SIG-M5 (cell line): ENCODE results near the gene CYP2E1.
"Not testable (repeated sequence)": the region's sequence is repeated elsewhere in the genome, so short reads cannot be mapped to it uniquely, and the experiment has no call there.

ENCODE experiments used
- DNase-seq: peaks from one replicate; lab custom pipeline; 2025; lab: John Stamatoyannopoulos, UW

CYP2E1 gene

GRCh38 chr10:133526957-133527588 is at the start of gene CYP2E1:
CYP2E1 (plus strand) TSS chr10:133527363; CDS start chr10:133527396, 33 bp downstream.
- no peak for DNase-seq

- no peak for DNase-seq
Observed at GRCh38 chr10:133481086-133481643, 46.0 kb upstream of the CYP2E1 start.

GRCh38 chr10:133481657-133482056 is 45.5 kb upstream of the CYP2E1 start:
- no peak for DNase-seq

GRCh38 chr10:133484818-133485217 is 42.3 kb upstream of the CYP2E1 start:
- no peak for DNase-seq

- DNase-seq = no peak
Observed at GRCh38 chr10:133487085-133487484, 40.1 kb upstream of the CYP2E1 start.

- no peak for DNase-seq
Observed at GRCh38 chr10:133488354-133488753, 38.8 kb upstream of the CYP2E1 start.

GRCh38 chr10:133489816-133490588 is 37.2 kb upstream of the CYP2E1 start:
- no peak for DNase-seq

GRCh38 chr10:133493562-133493961 is 33.6 kb upstream of the CYP2E1 start:
- DNase-seq = not testable (repeated sequence)

- DNase-seq = not testable (repeated sequence)
Observed at GRCh38 chr10:133497363-133497762, 29.8 kb upstream of the CYP2E1 start.

- not testable (repeated sequence) for DNase-seq
Observed at GRCh38 chr10:133499176-133499575, 28.0 kb upstream of the CYP2E1 start.

GRCh38 chr10:133500897-133501296 is 26.3 kb upstream of the CYP2E1 start:
- not testable (repeated sequence) for DNase-seq

- no peak for DNase-seq
Observed at GRCh38 chr10:133509700-133510099, 17.5 kb upstream of the CYP2E1 start.

GRCh38 chr10:133511408-133511807 is 15.8 kb upstream of the CYP2E1 start:
- DNase-seq = no peak

GRCh38 chr10:133511907-133512528 is 15.1 kb upstream of the CYP2E1 start:
- no peak for DNase-seq

GRCh38 chr10:133515471-133515870 is 11.7 kb upstream of the CYP2E1 start:
- no peak for DNase-seq

- DNase-seq = no peak
Observed at GRCh38 chr10:133516057-133516456, 11.1 kb upstream of the CYP2E1 start.

- DNase-seq = not testable (repeated sequence)
Observed at GRCh38 chr10:133518517-133518916, 8.6 kb upstream of the CYP2E1 start.

GRCh38 chr10:133520193-133520738 is 6.9 kb upstream of the CYP2E1 start:
- DNase-seq = no peak

GRCh38 chr10:133523631-133524203 is 3.4 kb upstream of the CYP2E1 start:
- no peak for DNase-seq

GRCh38 chr10:133525444-133525843 is 1.7 kb upstream of the CYP2E1 start:
- DNase-seq = no peak

GRCh38 chr10:133527771-133528271 is 658 bp downstream of the CYP2E1 start:
- DNase-seq = no peak
